Transverse colon (tissue), 4 donors: ENCODE results near the gene FAM8A1.
A peak's percentile ranks its signal among the peaks of the same experiment; 100 is the strongest.

Experiments
- CTCF ChIP-seq, 5 experiments: fragments of 200-600 bp in 3 of 5; fragments of 450-650 bp in 2 of 5; sonication (generic) in 3 of 5; IDR thresholded peaks; 1 replicate in 2 of 5; 2 replicates in 3 of 5; pipeline ENCODE4 v1.5.1; 2016 to 2017; ENCODE audit warnings: antibody characterized with exemption in 5 of 5, inconsistent platforms in 3 of 5, mild to moderate bottlenecking in 2 of 5, moderate library complexity in 1 of 5
- EP300 ChIP-seq: sonication (generic); formaldehyde crosslinking; IDR thresholded peaks from one replicate; pipeline ENCODE4 v1.6.1; 2017; ENCODE audit warnings: antibody characterized with exemption, low read depth
- POLR2A ChIP-seq: fragments of 450-650 bp; IDR thresholded peaks from one replicate; pipeline ENCODE4 v1.6.1; 2016; ENCODE audit warnings: antibody characterized with exemption, mild to moderate bottlenecking, moderate library complexity
- POLR2AphosphoS5 ChIP-seq, 3 donors: sonication (generic); formaldehyde crosslinking; IDR thresholded peaks; one replicate each; pipeline ENCODE4 v1.6.1; 2016; ENCODE audit warnings: antibody characterized with exemption in 3 of 3

DNA sequence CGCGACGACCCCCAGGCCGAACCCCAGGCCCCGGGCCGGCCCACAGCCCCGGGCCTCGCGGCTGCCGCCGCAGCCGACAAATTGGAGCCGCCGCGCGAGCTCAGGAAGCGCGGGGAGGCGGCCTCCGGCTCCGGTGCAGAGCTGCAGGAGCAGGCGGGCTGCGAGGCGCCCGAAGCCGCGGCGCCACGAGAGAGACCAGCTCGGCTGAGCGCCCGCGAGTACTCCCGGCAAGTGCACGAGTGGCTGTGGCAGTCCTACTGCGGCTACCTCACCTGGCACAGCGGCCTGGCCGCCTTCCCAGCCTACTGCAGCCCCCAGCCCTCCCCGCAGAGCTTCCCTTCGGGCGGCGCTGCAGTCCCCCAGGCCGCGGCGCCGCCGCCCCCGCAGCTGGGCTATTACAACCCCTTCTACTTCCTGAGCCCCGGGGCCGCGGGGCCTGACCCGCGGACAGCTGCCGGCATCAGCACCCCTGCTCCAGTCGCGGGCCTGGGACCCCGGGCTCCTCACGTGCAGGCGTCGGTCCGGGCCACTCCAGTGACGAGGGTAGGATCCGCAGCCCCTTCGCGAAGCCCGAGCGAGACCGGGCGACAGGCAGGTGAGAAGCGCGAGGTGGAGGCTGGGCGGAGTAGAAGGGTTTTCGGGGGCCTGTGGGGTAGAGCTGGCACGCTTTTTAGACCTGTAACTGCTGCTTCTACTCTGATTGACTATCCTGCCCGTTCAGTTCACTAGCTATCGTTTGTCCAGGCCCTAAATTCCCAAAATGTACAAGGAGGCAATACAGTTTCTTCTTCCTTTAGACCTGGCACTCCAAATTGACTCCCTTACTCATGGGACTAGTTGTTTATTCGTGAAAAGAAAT lies 654 bp downstream of the FAM8A1 start:
- TF ChIP-seq POLR2A (peak; percentile 9), EP300 (no peak), POLR2AphosphoS5 (IDR thresholded peaks at IDR 0.05) (no peak), CTCF (IDR thresholded peaks at IDR 0.05) (no peak)
